Esophagus mucosa (tissue), 1 donor: Measurements from ENCODE around the gene CACNA1C. TPM values are rescaled to one million over a fixed set of nuclear protein-coding genes. Genes with fewer than 3 reads are reported as not detected.
A peak's percentile ranks its signal among the peaks of the same experiment; 100 is the strongest.

Experiments used
- ATAC-seq: fragments of 200-7000 bp; cut with Tn5 transposase; one replicate; pipeline ENCODE4 v1.9.1; 2020
- total RNA-seq: library from RNA; stranded (reverse); gene quantifications from one replicate; pipeline ENCODE4 v1.2.4, GENCODE V29; 2023
- donor health status: DM: yes; HTN: yes; CAD: no.

CACNA1C gene
- total RNA-seq, 1 donor from 2014 or later = 1.1 TPM

- ATAC-seq = no peak
These were observed 17.2 kb upstream of the CACNA1C start for GRCh38 chr12:2035431-2036055.

GRCh38 chr12:2039034-2039433 is 13.8 kb upstream of the CACNA1C start:
- ATAC-seq = no peak

GRCh38 chr12:2043054-2043453 is 9.7 kb upstream of the CACNA1C start:
- ATAC-seq = no peak

- ATAC-seq = no peak
These were observed 8.6 kb upstream of the CACNA1C start for GRCh38 chr12:2044165-2044564.

GRCh38 chr12:2046957-2047356 is 5.8 kb upstream of the CACNA1C start:
- no peak for ATAC-seq

- ATAC-seq = no peak
These were observed 5.0 kb upstream of the CACNA1C start for GRCh38 chr12:2047752-2048151.

GRCh38 chr12:2049604-2050540 is 2.9 kb upstream of the CACNA1C start:
- no peak for ATAC-seq

GRCh38 chr12:2051700-2052621 is 826 bp upstream of the CACNA1C start:
- no peak for ATAC-seq

GRCh38 chr12:2053691-2054090 is 904 bp downstream of the CACNA1C start:
- ATAC-seq = no peak

- ATAC-seq = no peak
These were observed 1.6 kb downstream of the CACNA1C start for GRCh38 chr12:2054091-2055018.

GRCh38 chr12:2057041-2057794 is 4.4 kb downstream of the CACNA1C start:
- ATAC-seq = peak; percentile 35

- no peak for ATAC-seq
These were observed 5.1 kb downstream of the CACNA1C start for GRCh38 chr12:2057795-2058408.

- no peak for ATAC-seq
These were observed 6.0 kb downstream of the CACNA1C start for GRCh38 chr12:2058837-2059236.

GRCh38 chr12:2061402-2061801 is 8.6 kb downstream of the CACNA1C start:
- no peak for ATAC-seq

GRCh38 chr12:2064071-2064507 is 11.3 kb downstream of the CACNA1C start:
- no peak for ATAC-seq

- ATAC-seq = no peak
These were observed 15.9 kb downstream of the CACNA1C start for GRCh38 chr12:2068653-2069052.

GRCh38 chr12:2070440-2071045 is 17.8 kb downstream of the CACNA1C start:
- ATAC-seq = no peak

- no peak for ATAC-seq
These were observed 22.0 kb downstream of the CACNA1C start for GRCh38 chr12:2074792-2075191.

- ATAC-seq = no peak
These were observed 22.9 kb downstream of the CACNA1C start for GRCh38 chr12:2075508-2076195.
